Activated CD8-positive, alpha-beta T cell treated with anti-CD3 and anti-CD28 coated beads for 36 hours (primary cell): ENCODE data around the gene TMEM161A. TPM values are rescaled to one million over a fixed set of nuclear protein-coding genes. Genes with fewer than 3 reads are reported as not detected.
"Not testable (repeated sequence)": the region's sequence is repeated elsewhere in the genome, so short reads cannot be mapped to it uniquely, and the experiment has no call there.

Source experiments
- ATAC-seq: fragments of 200-7000 bp; cut with Tn5 transposase; one replicate; pipeline ENCODE4 v1.10.0; 2021; ENCODE audit warnings: mild to moderate bottlenecking, moderate library complexity
- CTCF ChIA-PET: fragments of 350-600 bp; sonication (Branson Sonifier 250); formaldehyde crosslinking; loops from one replicate; lab custom pipeline; 2021; ENCODE audit warnings: antibody characterized with exemption; lab: Charles Lee
- POLR2A ChIA-PET: fragments of 350-600 bp; sonication (Branson Sonifier 250); formaldehyde crosslinking; loops from one replicate; lab custom pipeline; 2021; ENCODE audit warnings: antibody characterized with exemption; lab: Charles Lee
- DNase-seq: peaks from one replicate; pipeline ENCODE4 v3.0.0-alpha.2; 2020
- H3K27ac Mint-ChIP-seq: one replicate; pipeline ENCODE4 v1.8.0; 2021; ENCODE audit warnings: mild to moderate bottlenecking, mixed read lengths
- H3K27me3 Mint-ChIP-seq: one replicate; pipeline ENCODE4 v1.8.0; 2021; ENCODE audit warnings: mixed read lengths
- H3K36me3 Mint-ChIP-seq: one replicate; pipeline ENCODE4 v1.8.0; 2021; ENCODE audit warnings: low read depth, mixed read lengths
- H3K4me1 Mint-ChIP-seq: one replicate; pipeline ENCODE4 v1.8.0; 2021; ENCODE audit warnings: low read depth, mixed read lengths
- H3K4me3 Mint-ChIP-seq: one replicate; pipeline ENCODE4 v1.8.0; 2021; ENCODE audit warnings: mild to moderate bottlenecking, moderate library complexity, mixed read lengths
- H3K9me3 Mint-ChIP-seq: one replicate; pipeline ENCODE4 v1.8.0; 2021; ENCODE audit warnings: mixed read lengths
- CTCF ChIP-seq: fragments of 200-600 bp; IDR thresholded peaks from one replicate; pipeline ENCODE4 v1.8.0; 2022; ENCODE audit warnings: antibody characterized with exemption, mild to moderate bottlenecking
- intact Hi-C: fragments of 100-400 bp; cut with micrococcal nuclease; formaldehyde crosslinking; loops from one replicate; pipeline ENCODE4 v1.10.0; 2022
- total RNA-seq, 2 experiments: library from RNA; stranded (reverse); gene quantifications; one replicate each; pipeline ENCODE4 v1.2.3, GENCODE V29; 2021

Gene TMEM161A
- total RNA-seq, 2 experiments from 2014 or later = 24.4 to 26.2 TPM

- no peak for ATAC-seq
- ChIA-PET CTCF (interaction anchor here (2.9 kb wide), 1 partner anchor 20 kb away, joined by 19 read pairs; no protein-coding TSS in a partner anchor), POLR2A (interaction anchor here (0.7 kb wide), 2 partner anchors 51 to 186 kb away, joined by 3 to 4 read pairs; no protein-coding TSS in a partner anchor)
- TF ChIP-seq CTCF = no peak
- H3K36me3 Mint-ChIP-seq = peaks cover 19% of the 10 kb centered on the region
- DNase-seq = no peak
- H3K4me1 Mint-ChIP-seq = peaks cover 2% of the 10 kb centered on the region
- no peaks in the 10 kb centered on the region for H3K9me3 Mint-ChIP-seq
- intact Hi-C loops = no loop called here
- H3K27me3 Mint-ChIP-seq = no peaks in the 10 kb centered on the region
- no peak overlapping the region for H3K4me3 Mint-ChIP-seq
- H3K27ac Mint-ChIP-seq = no peak overlapping the region
These were observed 16.7 kb upstream of the TMEM161A start for GRCh38 chr19:19154768-19155494.

GRCh38 chr19:19152668-19153384, 14.5 kb upstream of the TMEM161A start:
- H3K4me3 Mint-ChIP-seq = no peak overlapping the region

GRCh38 chr19:19151418-19151817, 13.1 kb upstream of the TMEM161A start:
- no peak for TF ChIP-seq CTCF
- DNase-seq (no peak), ATAC-seq (no peak)
- H3K4me3 Mint-ChIP-seq = no peak overlapping the region
- POLR2A ChIA-PET = interaction anchor here (0.6 kb wide), 1 partner anchor 139 kb away, joined by 3 read pairs; no protein-coding TSS in a partner anchor
- intact Hi-C loops = no loop called here
- H3K36me3 Mint-ChIP-seq = peaks cover 13% of the 10 kb centered on the region
- H3K27ac Mint-ChIP-seq = no peak overlapping the region
- no peaks in the 10 kb centered on the region for H3K27me3 Mint-ChIP-seq
- CTCF ChIA-PET = interaction anchor here (1.3 kb wide), 1 partner anchor 11 kb away, joined by 3 read pairs; no protein-coding TSS in a partner anchor
- H3K4me1 Mint-ChIP-seq = no peaks in the 10 kb centered on the region
- H3K9me3 Mint-ChIP-seq = no peaks in the 10 kb centered on the region

More at GRCh38 chr19:19152668-19153384, 14.5 kb upstream of the TMEM161A start:
- POLR2A ChIA-PET = interaction anchor here (0.8 kb wide), 1 partner anchor 8 kb away, joined by 3 read pairs; no protein-coding TSS in a partner anchor
- Mint-ChIP-seq H3K4me1 (no peaks in the 10 kb centered on the region), H3K9me3 (no peaks in the 10 kb centered on the region), H3K27me3 (no peaks in the 10 kb centered on the region), H3K27ac (no peak overlapping the region), H3K36me3 (peaks cover 19% of the 10 kb centered on the region)
- no peak for DNase-seq
- TF ChIP-seq CTCF = no peak
- ATAC-seq = no peak
- intact Hi-C loops = no loop called here
- CTCF ChIA-PET = interaction anchor here (1.3 to 1.5 kb wide), 2 partner anchors 13 to 22 kb away, joined by 3 to 8 read pairs; no protein-coding TSS in a partner anchor

- no peak overlapping the region for H3K4me3 Mint-ChIP-seq
- H3K4me1 Mint-ChIP-seq = no peaks in the 10 kb centered on the region
- intact Hi-C loops = loop anchor here (5.0 kb wide), 1 partner anchor 78 kb away; no protein-coding TSS in a partner anchor
- DNase-seq (no peak), ATAC-seq (no peak)
- H3K27ac Mint-ChIP-seq = no peak overlapping the region
- ChIA-PET CTCF (interaction anchor here (0.8 to 1.4 kb wide), 2 partner anchors 9 to 25 kb away, joined by 3 read pairs; no protein-coding TSS in a partner anchor), POLR2A (no interaction called here)
- H3K9me3 Mint-ChIP-seq = no peaks in the 10 kb centered on the region
- H3K36me3 Mint-ChIP-seq = no peaks in the 10 kb centered on the region
- H3K27me3 Mint-ChIP-seq = no peaks in the 10 kb centered on the region
- no peak for TF ChIP-seq CTCF
These were observed 11.2 kb upstream of the TMEM161A start for GRCh38 chr19:19149435-19149834.

GRCh38 chr19:19148504-19148903, 10.2 kb upstream of the TMEM161A start:
- POLR2A ChIA-PET = interaction anchor here (0.7 kb wide), 1 partner anchor 171 kb away, joined by 3 read pairs; no protein-coding TSS in a partner anchor
- not testable (repeated sequence) for H3K27me3 Mint-ChIP-seq, ATAC-seq, DNase-seq, H3K4me1 Mint-ChIP-seq, H3K36me3 Mint-ChIP-seq, H3K9me3 Mint-ChIP-seq, H3K4me3 Mint-ChIP-seq, H3K27ac Mint-ChIP-seq
- CTCF ChIA-PET = interaction anchor here (1.0 to 4.3 kb wide), 3 partner anchors 9 to 86 kb away, joined by 3 to 49 read pairs (median 21); no protein-coding TSS in a partner anchor
- intact Hi-C loops = loop anchor here (5.0 kb wide), 1 partner anchor 79 kb away; no protein-coding TSS in a partner anchor
